HS-27A (cell line): ENCODE data around the gene MAST3.

Experiments used
- DNase-seq: peaks from one replicate; pipeline ENCODE4 v3.0.0-alpha.2; 2012; ENCODE audit warnings: low read depth, missing footprints

MAST3 gene

DNA sequence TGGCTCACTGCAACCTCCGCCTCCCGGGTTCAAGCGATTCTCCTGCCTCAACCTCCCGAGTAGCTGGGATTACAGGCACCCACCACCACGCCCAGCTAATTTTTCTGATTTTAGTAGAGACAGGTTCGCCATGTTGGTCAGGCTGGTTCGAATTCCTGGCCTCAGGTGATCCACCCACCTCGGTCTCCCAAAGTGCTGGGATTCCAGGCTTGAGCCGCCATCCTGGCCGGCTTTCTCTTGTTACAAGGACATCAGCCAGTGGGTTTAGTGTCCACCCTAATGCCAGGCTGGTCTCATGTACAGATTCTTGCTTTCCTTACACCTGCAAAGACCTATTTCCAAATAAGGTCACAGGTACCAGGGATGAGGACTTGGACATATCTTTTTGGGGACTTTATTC is 62.2 kb downstream of the MAST3 start:
- DNase-seq = no peak

- no peak for DNase-seq
Measured at GRCh38 chr19:18160493-18160970, 63.0 kb downstream of the MAST3 start.

DNA sequence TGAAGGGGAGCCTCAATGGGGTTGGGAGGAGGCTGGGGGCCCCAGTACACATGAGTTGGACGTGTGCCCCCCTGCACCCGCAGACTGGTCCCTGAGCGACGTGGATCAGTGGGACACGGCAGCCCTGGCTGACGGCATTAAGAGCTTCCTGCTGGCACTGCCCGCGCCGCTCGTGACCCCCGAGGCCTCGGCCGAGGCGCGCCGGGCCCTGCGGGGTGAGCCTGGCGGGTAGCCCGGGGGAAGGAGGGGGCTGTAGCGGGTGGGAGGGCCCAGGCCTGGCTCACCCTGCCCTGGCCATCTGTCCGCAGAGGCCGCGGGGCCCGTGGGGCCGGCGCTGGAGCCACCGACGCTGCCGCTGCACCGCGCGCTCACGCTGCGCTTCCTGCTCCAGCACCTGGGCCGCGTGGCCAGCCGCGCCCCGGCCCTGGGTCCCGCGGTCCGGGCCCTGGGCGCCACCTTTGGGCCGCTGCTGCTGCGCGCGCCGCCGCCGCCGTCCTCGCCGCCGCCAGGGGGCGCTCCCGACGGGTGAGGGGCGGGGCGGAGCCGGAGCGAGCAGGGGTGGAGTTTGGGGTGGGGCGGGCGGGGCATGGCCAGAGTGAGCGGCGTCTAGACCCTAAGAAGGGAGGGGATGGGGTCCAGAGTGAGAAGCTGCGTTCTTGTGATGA is 63.5 kb downstream of the MAST3 start:
- DNase-seq = no peak

DNA sequence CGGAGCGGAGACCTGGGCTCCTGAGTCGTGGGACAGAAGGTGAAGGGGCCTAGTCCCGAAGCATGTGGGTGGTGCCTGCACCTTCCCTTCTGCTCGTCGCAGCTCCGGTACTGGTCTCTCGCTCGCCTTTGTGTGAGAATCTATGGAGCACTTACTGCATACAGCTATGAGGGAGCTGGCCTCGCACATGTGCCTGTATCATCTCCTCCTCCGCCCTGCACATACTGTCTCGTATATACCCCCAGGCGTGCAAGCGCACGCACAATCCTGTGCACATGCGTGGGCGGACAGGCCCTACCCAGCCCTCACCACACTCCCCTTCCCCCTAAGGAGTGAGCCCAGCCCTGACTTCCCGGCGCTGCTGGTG is 64.0 kb downstream of the MAST3 start:
- DNase-seq = no peak

GRCh38 chr19:18164072-18164471 is 66.5 kb downstream of the MAST3 start:
- DNase-seq = no peak

DNA sequence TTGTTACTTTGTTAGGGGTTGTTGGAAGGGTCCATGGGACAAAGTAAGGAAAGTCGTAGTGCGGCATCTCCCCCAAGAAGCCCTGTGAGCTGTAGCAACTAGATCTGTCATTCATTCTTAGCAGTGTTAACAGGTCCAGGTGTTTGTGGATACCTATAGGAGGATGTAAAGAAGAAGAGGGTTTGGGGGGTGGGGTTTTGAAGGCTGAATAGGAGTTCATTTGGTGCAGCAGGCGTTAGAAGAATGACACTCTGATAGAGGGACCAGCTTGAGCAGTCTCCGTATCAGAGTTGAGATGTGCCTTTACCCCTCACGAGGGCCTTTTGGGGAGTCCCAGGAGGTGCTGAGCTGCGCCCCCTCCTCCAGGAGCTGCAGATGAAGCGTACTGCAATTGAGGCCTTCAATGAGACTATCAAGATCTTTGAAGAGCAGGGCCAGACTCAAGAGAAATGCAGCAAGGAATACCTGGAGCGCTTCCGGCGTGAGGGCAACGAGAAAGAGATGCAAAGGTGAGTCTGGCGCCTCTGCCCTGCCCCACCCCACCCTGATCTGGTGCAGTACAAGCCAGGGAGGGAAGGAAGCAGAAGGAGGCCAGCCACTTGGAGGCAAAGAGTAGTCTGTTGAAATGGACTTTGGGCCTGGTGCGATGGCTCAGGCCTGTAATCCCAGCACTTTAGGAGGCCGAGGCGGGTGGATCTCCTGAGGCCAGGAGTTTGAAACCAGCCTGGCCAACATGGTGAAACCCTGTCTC is 68.4 kb downstream of the MAST3 start:
- no peak for DNase-seq

DNA sequence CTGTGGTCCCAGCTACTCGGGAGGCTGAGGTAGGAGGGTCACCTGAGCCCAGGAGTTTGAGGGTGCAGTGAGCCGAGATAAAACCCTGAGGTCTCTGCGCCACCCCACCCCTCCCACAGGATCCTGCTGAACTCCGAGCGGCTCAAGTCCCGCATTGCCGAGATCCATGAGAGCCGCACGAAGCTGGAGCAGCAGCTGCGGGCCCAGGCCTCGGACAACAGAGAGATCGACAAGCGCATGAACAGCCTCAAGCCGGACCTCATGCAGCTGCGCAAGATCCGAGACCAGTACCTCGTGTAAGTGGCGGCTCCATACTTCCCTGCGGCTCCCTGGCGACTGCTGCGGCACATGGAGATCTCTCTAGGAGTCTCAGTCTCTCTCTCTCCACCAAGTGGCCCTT is 69.4 kb downstream of the MAST3 start:
- no peak for DNase-seq

GRCh38 chr19:18167975-18168645 is 70.5 kb downstream of the MAST3 start:
- no peak for DNase-seq

- DNase-seq = no peak
Measured at GRCh38 chr19:18168673-18169381, 71.2 kb downstream of the MAST3 start.

DNA sequence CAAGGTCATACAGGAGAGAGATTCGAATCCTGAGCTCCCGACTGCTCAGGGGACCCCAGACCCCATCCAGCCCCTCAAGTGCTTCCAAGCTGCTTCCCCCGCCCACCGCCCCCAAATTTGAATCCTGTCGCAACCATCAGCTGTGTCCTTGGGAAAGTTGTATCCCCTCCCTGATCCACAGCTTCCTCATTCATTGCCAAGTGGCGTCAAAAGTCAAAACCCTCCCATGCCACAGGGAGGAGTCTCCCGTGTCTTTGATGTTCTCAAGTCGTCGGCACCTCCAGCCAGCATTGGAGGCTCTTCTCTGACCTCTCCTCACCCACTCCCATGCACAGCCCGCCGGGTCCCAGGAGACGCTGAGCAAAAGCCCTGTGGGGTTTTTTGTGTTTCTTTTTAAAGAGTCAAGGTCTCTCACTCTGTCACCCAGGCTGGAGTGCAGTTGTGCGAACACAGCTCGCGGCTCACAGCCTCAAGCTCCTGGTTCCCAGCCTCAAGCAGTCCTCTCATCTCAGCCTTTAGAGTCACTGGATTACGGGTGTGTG is 73.2 kb downstream of the MAST3 start:
- no peak for DNase-seq

DNA sequence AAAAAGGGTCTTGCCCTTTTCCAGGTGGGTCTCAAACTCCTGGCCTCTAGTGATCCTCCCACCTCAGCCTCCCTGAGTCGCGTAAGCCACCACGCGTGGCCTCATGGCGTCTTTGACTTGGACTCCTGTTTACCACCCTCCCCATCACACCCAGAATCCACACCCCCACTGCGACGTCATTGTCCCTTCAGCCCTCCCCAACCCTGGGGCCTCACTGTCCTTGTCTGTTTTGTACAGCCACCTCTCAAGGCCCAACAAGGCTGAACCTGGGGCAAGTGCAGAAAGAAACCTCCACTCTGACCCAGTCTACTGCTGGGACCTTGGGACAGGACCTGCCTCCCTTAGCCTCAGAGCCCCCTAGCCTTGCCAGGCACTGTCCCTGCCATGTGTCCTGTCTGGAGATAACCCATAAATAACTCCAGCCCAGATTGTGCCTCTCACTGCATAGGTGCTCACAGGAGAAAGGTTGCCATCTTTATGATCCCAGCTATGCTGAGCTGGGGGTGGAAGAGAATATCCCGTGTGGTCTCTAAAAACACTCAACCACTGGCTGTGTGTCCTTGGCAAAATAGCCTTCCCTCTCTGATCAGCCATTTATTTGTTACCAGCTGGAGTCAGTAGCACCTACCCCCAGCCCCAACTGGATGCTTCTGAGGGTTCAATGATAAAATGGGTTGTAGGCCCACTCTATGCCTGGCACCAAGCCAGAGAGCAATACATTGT is 74.2 kb downstream of the MAST3 start:
- DNase-seq = no peak

DNA sequence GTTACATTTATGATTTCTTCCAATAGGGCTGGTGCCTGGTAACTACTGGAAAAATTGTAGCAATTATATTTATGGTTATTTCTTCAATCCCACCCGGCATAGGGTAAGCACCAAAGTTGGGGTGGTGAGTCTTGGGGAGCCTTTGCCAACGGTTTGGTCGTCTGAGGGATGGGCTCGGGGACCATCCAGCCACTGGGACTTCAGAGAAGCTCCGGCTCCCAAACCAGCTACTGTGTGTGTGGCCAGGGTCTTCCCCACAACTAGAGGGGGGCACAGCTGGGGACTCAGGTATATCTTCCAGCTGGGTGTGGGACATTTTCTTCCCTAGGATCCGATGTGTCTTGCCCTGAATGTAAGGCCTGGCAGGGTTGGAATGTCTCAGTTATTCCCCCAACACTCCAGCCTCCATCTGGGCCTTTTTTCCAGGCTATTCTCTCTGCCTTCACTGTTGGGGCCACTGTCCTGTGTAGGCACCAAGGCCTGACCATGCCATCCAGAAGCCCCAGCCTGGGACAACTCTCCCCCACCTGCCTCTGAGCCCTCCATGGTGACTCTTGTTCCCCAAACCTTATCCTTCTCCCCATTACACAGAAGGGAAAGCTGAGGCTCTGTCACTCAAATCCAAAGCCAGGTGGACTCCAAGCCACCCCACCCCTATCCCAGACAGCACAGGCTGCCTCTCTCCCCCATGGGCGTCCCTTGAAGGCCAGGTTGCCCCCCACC is 74.9 kb downstream of the MAST3 start:
- DNase-seq = no peak

DNA sequence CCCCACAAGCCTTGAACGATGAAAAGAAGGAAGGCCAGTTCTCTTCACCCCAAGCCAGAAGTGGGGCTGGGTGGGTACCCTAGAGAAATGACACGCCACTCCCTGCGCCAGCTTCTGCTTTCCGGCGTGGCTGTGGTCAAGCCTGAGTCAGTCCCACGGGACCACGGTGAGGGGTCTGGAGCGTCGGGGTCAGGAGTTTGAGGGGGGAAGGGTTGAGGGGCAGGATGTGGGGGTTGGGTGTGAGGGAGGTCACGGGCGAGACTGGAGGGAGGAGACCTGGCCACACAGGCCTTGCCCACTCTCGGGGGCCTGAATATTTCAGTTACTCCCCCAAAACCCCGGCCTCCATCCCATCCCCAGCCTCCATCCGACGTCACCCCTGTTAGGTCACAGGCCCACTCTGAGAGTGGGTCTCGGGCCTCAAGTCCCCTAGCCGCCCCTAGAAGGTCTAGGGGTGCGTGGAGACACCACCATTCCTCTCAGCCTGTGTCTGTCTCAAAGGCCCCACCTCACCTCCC is 75.5 kb downstream of the MAST3 start:
- DNase-seq = no peak

DNA sequence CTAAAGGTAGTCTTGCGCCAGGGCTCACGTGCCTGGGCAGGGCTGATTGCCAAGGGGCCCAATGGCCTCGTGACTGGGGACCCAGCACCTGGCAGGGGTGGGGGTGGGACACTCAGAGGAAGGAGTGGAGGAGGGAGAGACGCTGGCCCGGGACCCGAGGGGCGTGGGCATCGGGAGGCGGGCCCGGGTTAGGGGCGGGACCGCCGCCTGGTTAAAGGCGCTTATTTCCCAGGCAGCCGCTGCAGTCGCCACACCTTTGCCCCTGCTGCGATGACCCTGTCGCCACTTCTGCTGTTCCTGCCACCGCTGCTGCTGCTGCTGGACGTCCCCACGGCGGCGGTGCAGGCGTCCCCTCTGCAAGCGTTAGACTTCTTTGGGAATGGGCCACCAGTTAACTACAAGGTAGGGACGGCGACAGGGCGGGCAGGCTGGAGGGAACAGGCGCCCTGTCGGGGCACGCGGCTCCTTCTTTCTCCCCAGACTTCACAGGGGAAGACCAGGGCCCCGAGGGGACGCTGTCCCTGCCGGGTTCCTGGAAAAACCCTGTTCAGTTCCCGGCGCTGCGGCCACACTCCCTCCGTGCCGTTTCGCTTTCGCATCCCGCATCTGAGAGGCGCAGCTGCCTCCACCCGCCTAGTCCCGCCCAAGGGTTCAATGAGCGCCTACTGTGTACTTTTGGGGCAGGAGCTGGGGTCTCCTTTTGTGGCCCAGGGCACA is 76.2 kb downstream of the MAST3 start, which contains the start of gene IFI30:
IFI30 (plus strand) TSS at position 242 of the 717 bp plus-strand sequence; CDS start at position 271, 29 bp downstream.
- no peak for DNase-seq

DNA sequence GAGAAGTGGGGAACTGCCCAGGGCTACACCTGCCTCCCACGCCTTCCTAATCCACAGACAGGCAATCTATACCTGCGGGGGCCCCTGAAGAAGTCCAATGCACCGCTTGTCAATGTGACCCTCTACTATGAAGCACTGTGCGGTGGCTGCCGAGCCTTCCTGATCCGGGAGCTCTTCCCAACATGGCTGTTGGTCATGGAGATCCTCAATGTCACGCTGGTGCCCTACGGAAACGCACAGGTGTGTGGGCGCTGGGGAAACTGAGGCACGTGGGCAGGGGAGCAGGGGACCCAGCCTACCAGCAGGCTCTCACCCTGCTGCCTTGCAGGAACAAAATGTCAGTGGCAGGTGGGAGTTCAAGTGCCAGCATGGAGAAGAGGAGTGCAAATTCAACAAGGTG is 77.4 kb downstream of the MAST3 start:
- DNase-seq = no peak

DNA sequence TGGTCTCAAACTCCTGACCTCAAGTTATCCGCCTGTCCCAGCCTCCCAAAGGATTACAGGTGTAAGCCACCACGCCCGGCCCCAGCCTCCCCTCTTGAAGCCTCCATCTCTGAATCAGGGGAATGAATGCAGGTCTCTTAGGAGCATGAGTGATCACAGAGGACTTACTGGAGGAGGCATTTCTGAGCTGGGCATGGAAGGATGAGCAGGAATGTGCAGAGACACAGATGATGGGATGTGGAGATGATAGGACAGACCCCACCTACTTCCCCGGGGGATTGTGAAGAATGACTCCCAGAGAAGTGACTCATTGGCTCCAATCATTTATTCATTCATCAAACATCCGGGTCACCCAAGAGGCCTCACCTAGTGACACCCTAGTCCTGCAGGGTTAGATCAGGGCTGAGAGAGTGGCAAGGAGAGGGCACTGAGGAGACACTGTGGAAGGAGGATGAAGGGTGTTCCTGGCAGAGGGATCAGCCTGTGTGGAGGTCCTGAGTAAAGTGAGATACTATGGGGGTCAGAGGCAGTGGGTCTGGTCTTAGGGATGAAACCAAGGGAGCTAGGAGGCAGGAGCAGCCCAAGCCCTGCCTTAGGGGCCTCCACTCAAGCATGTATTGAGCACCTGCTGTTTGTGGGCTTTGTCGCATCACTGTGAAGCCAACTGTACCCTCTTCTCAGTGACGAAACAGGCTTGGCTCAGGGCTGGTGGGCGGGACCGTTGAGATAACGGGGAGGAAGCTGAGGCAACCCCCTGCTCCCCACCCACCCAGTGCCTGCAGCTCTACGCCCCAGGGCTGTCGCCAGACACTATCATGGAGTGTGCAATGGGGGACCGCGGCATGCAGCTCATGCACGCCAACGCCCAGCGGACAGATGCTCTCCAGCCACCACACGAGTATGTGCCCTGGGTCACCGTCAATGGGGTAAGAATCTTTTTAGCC is 79.1 kb downstream of the MAST3 start:
- DNase-seq = no peak

- DNase-seq = no peak
Measured at GRCh38 chr19:18179957-18180356, 82.4 kb downstream of the MAST3 start.

GRCh38 chr19:18183529-18183928 is 86.0 kb downstream of the MAST3 start:
- no peak for DNase-seq

GRCh38 chr19:18185538-18185937 is 88.0 kb downstream of the MAST3 start:
- DNase-seq = no peak
